H9 (cell line): ENCODE data around the gene ZNF681. TPM values are rescaled to one million over a fixed set of nuclear protein-coding genes. Genes with fewer than 3 reads are reported as not detected.

Source experiments
- total RNA-seq: library from RNA; stranded (reverse); gene quantifications from 2 replicates; pipeline ENCODE4 v1.2.1, GENCODE V29; 2021

ZNF681 gene
- total RNA-seq, 1 experiment from 2014 or later = 10.4 TPM

Other genes with a start within 250 kb of the ZNF681 start
- 31.5 and 33.1 TPM in 2 replicates for gene ZNF675, start 71.7 kb downstream of the ZNF681 start, total RNA-seq
- 0.11 and 0.18 TPM in 2 replicates for gene ZNF726, start 156.0 kb upstream of the ZNF681 start, total RNA-seq